Keratinocyte (primary cell): ENCODE data around the gene IGF1R. TPM values are rescaled to one million over a fixed set of nuclear protein-coding genes. Genes with fewer than 3 reads are reported as not detected.

ENCODE experiments used
- DNase-seq: peaks from one replicate; pipeline ENCODE4 v3.0.0-alpha.2; 2011; ENCODE audit warnings: low read depth, missing footprints, low spot score
- FAIRE-seq: peaks from 2 replicates; lab custom pipeline; 2011; peaks lifted over from hg19 to GRCh38; lab: Jason Lieb, UNC
- H2AFZ ChIP-seq: 2 replicates; pipeline ENCODE4 v1.6.0; 2012; ENCODE audit warnings: low read length, control low read depth, inconsistent platforms; ENCODE audit not compliant: control insufficient read depth
- H3K27ac ChIP-seq: 2 replicates; pipeline ENCODE4 v1.5.1; 2011; ENCODE audit warnings: low read length; ENCODE audit not compliant: control insufficient read depth, insufficient read depth
- H3K27me3 ChIP-seq: 3 replicates; pipeline ENCODE4 v1.6.0; 2011; ENCODE audit warnings: low read length; ENCODE audit not compliant: control insufficient read depth, insufficient read depth; ENCODE audit errors: extremely low read depth
- H3K36me3 ChIP-seq, 2 experiments: 2 replicates in 1 of 2; 3 replicates in 1 of 2; pipeline ENCODE4 v1.5.1; 2011; ENCODE audit warnings: low read length in 2 of 2, mild to moderate bottlenecking in 1 of 2; ENCODE audit not compliant: control insufficient read depth in 2 of 2, insufficient read depth in 2 of 2; ENCODE audit errors: extremely low read depth in 1 of 2
- H3K4me1 ChIP-seq: 3 replicates; pipeline ENCODE4 v1.5.1; 2011; ENCODE audit warnings: low read length; ENCODE audit not compliant: control insufficient read depth, insufficient read depth; ENCODE audit errors: extremely low read depth
- H3K4me2 ChIP-seq: 3 replicates; pipeline ENCODE4 v1.6.0; 2011; ENCODE audit warnings: low read depth, low read length; ENCODE audit not compliant: control insufficient read depth, insufficient read depth; ENCODE audit errors: extremely low read depth
- H3K4me3 ChIP-seq, 3 experiments: fragments of 200-600 bp in 1 of 3; sonication (generic) in 1 of 3; 2 replicates in 2 of 3; 3 replicates in 1 of 3; pipeline ENCODE4 v1.5.1; 2011 to 2016; ENCODE audit warnings: low read length in 3 of 3, mild to moderate bottlenecking in 3 of 3, control low read depth in 2 of 3, inconsistent platforms in 1 of 3, low read depth in 1 of 3, mixed read lengths in 1 of 3, mixed run types in 1 of 3, moderate library complexity in 1 of 3; ENCODE audit not compliant: control insufficient read depth in 2 of 3, insufficient read depth in 2 of 3; ENCODE audit errors: extremely low read depth in 1 of 3
- H3K79me2 ChIP-seq: 2 replicates; pipeline ENCODE4 v1.6.0; 2012; ENCODE audit warnings: low read length; ENCODE audit not compliant: control insufficient read depth, insufficient read depth
- H3K9ac ChIP-seq: 3 replicates; pipeline ENCODE4 v1.6.0; 2011; ENCODE audit warnings: low read length; ENCODE audit not compliant: control insufficient read depth, insufficient read depth; ENCODE audit errors: extremely low read depth
- H3K9me1 ChIP-seq: 3 replicates; pipeline ENCODE4 v1.6.0; 2011; ENCODE audit warnings: low read length; ENCODE audit not compliant: control insufficient read depth, insufficient read depth; ENCODE audit errors: extremely low read depth
- H3K9me3 ChIP-seq: 2 replicates; pipeline ENCODE4 v1.5.1; 2012; ENCODE audit warnings: low read depth, low read length; ENCODE audit not compliant: control insufficient read depth
- H4K20me1 ChIP-seq: 3 replicates; pipeline ENCODE4 v1.6.0; 2011; ENCODE audit warnings: low read length; ENCODE audit not compliant: control insufficient read depth, insufficient read depth; ENCODE audit errors: extremely low read depth
- EZH2 ChIP-seq: IDR thresholded peaks from one replicate; pipeline ENCODE4 v1.6.1; 2012; ENCODE audit warnings: inconsistent platforms, mild to moderate bottlenecking, low read length, moderate library complexity
- dilution Hi-C: fragments of 300-500 bp; cut with MboI; formaldehyde crosslinking; loops from one replicate; pipeline ENCODE4 v1.7.0; 2020; ENCODE audit warnings: low sequenced_read_pairs; ENCODE audit not compliant: extremely low pct_ligation_motif_present
- polyA plus RNA-seq, 5 experiments: library from polyadenylated mRNA; depleted of rRNA in 3 of 5; stranded (reverse) in 3 of 5; stranded (forward) in 1 of 5; unstranded in 1 of 5; fragments of >200 nt; gene quantifications; 1 replicate in 1 of 5; 2 replicates in 3 of 5; 3 replicates in 1 of 5; pipeline versions ENCODE4 v1.2.1 to v1.2.3, GENCODE V29; 2011 to 2012; ENCODE audit warnings: missing spikeins in 2 of 5, low read depth in 1 of 5, low replicate concordance in 1 of 5
- TF ChIP-seq, protein P1 (sequence below), 3 experiments: IDR thresholded peaks in 1 of 3; conservative IDR thresholded peaks in 1 of 3; optimal IDR thresholded peaks in 1 of 3; 2 replicates in 2 of 3; 3 replicates in 1 of 3; pipeline versions ENCODE3 to v1.5.1; 2011; ENCODE audit warnings: low read length in 3 of 3, mild to moderate bottlenecking in 3 of 3, moderate library complexity in 2 of 3, control low read depth in 1 of 3, inconsistent platforms in 1 of 3; ENCODE audit not compliant: insufficient read depth in 2 of 3; ENCODE audit errors: extremely low read depth in 1 of 3

The IGF1R gene
- polyA plus RNA-seq, 1 donor (not counting 4 experiments of a cell fraction or from before 2014, with no cell fraction given): 14.5 TPM

DNA sequence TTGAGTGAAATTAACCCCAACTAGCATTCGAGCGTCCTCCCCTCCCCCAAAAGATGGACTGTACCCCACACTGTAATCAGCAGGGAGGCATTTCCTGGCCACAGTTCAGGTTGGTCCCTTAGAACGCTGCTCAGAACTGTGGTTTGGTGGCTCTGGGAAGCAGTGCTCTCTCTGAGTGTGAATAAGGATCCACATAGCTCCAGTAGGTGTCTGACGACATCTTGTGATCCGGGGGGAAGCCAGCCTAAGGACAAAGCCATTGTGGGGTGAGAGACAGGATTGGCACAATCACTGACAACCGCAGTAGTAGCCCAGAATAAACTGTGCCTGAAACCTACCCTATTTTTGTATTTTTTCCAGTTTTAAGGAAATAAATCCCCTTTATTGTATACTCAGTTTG lies 125.3 kb downstream of the IGF1R start:
- no peaks in the 10 kb centered on the region for H4K20me1 ChIP-seq
- no peak overlapping the region for H3K9ac ChIP-seq
- peak overlapping the region; percentile 93 for H3K27ac ChIP-seq
- peaks cover 89% of the 10 kb centered on the region for H3K79me2 ChIP-seq
- DNase-seq (no peak), FAIRE-seq (no peak)
- dilution Hi-C loops: no loop called here
- H3K4me3 ChIP-seq: no peak overlapping the region
- H3K9me1 ChIP-seq: no peaks in the 10 kb centered on the region
- no peak overlapping the region for H2AFZ ChIP-seq
- TF ChIP-seq, protein P1, sequence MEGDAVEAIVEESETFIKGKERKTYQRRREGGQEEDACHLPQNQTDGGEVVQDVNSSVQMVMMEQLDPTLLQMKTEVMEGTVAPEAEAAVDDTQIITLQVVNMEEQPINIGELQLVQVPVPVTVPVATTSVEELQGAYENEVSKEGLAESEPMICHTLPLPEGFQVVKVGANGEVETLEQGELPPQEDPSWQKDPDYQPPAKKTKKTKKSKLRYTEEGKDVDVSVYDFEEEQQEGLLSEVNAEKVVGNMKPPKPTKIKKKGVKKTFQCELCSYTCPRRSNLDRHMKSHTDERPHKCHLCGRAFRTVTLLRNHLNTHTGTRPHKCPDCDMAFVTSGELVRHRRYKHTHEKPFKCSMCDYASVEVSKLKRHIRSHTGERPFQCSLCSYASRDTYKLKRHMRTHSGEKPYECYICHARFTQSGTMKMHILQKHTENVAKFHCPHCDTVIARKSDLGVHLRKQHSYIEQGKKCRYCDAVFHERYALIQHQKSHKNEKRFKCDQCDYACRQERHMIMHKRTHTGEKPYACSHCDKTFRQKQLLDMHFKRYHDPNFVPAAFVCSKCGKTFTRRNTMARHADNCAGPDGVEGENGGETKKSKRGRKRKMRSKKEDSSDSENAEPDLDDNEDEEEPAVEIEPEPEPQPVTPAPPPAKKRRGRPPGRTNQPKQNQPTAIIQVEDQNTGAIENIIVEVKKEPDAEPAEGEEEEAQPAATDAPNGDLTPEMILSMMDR (optimal IDR thresholded peaks at IDR 0.05 in 1 of 3, IDR thresholded peaks at IDR 0.05 in 1 of 3, conservative IDR thresholded peaks at IDR 0.05 in 1 of 3; ENCODE audit: extremely low read depth in 1 of 3, insufficient read depth in 2 of 3, low read length in 3 of 3): no peak
- H3K27me3 ChIP-seq: no peaks in the 10 kb centered on the region
- no peaks in the 10 kb centered on the region for H3K36me3 ChIP-seq
- H3K9me3 ChIP-seq: no peaks in the 10 kb centered on the region
- H3K4me2 ChIP-seq: no peak overlapping the region
- peaks cover 34% of the 10 kb centered on the region for H3K4me1 ChIP-seq

GRCh38 chr15:98774756-98775497 lies 126.6 kb downstream of the IGF1R start:
- FAIRE-seq (peak; percentile 98), DNase-seq (peak; percentile 46)
- TF ChIP-seq, protein P1 (optimal IDR thresholded peaks at IDR 0.05 in 1 of 3, IDR thresholded peaks at IDR 0.05 in 1 of 3, conservative IDR thresholded peaks at IDR 0.05 in 1 of 3; ENCODE audit: extremely low read depth in 1 of 3, insufficient read depth in 2 of 3, low read length in 3 of 3): no peak
- no peak for TF ChIP-seq EZH2
- Histone ChIP-seq H3K9me3 (no peaks in the 10 kb centered on the region), H3K4me3 (peak overlapping the region in 1 of 3 experiments; percentile 13), H3K27ac (peak overlapping the region; percentile 93), H3K4me2 (peak overlapping the region; percentile 67), H4K20me1 (no peaks in the 10 kb centered on the region), H3K36me3 (no peaks in the 10 kb centered on the region), H3K27me3 (no peaks in the 10 kb centered on the region), H2AFZ (no peak overlapping the region), H3K4me1 (peaks cover 41% of the 10 kb centered on the region), H3K9ac (peak overlapping the region; percentile 71), H3K79me2 (peaks cover 84% of the 10 kb centered on the region), H3K9me1 (no peaks in the 10 kb centered on the region)
- dilution Hi-C loops: no loop called here
